GM21529 (cell line): Measurements from ENCODE around the gene DRAP1.
A peak's percentile ranks its signal among the peaks of the same experiment; 100 is the strongest.
"Not testable (repeated sequence)": the region's sequence is repeated elsewhere in the genome, so short reads cannot be mapped to it uniquely, and the experiment has no call there.

Experiments
- ATAC-seq: cut with Tn5 transposase; IDR thresholded peaks from one replicate; pipeline ENCODE4 v1.9.1; 2021; ENCODE audit not compliant: unreplicated experiment

Gene DRAP1

DNA sequence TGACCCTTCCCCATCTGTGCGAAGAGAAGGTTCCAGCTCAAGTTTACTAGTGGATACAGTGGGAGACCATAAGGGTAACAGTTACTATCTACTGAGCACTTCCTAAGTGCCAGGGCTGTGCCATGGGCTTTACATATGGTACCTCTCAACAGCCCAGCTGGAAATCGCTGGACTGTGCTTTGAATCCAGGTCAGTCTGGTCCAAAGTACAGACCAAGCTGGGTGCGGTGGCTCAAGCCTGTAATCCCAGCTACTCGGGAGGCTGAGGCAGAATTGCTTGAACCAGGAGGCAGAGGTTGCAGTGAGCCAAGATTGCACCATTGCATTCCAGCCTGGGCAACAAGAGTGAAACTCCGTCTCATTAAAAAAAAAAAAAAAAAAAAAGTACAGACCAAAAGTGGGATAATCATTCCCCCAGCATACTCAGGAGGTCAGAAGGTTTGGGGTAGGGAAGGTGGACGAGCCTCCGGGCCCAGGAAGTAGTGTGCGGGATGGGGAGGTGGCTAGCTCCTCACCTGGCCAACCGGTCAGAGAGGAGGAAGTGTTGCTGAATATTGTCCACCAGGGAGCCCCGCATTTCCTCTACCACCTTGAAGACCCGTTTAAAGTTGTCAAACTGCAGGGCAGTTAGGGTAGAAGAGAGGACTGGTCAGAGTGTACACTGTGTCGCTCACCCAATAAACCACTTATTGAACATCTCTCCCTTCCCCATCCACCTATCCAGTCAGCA lies 33.3 kb upstream of the DRAP1 start:
- ATAC-seq: no peak

- no peak for ATAC-seq
Measured at GRCh38 chr11:65886826-65887722, 32.2 kb upstream of the DRAP1 start.

GRCh38 chr11:65887723-65888162 lies 31.5 kb upstream of the DRAP1 start:
- ATAC-seq: no peak

GRCh38 chr11:65888163-65888814 lies 30.9 kb upstream of the DRAP1 start, which contains the start of gene FIBP:
Gene FIBP (minus strand): TSS chr11:65888471. CDS start chr11:65888418, 53 bp downstream.
- ATAC-seq: peak; percentile 50

- peak; percentile 54 for ATAC-seq
Measured at GRCh38 chr11:65890324-65891218, 28.7 kb upstream of the DRAP1 start, which contains the start of gene CCDC85B. Gene CCDC85B (plus strand): TSS chr11:65890673. CDS start chr11:65890784, 111 bp downstream.

DNA sequence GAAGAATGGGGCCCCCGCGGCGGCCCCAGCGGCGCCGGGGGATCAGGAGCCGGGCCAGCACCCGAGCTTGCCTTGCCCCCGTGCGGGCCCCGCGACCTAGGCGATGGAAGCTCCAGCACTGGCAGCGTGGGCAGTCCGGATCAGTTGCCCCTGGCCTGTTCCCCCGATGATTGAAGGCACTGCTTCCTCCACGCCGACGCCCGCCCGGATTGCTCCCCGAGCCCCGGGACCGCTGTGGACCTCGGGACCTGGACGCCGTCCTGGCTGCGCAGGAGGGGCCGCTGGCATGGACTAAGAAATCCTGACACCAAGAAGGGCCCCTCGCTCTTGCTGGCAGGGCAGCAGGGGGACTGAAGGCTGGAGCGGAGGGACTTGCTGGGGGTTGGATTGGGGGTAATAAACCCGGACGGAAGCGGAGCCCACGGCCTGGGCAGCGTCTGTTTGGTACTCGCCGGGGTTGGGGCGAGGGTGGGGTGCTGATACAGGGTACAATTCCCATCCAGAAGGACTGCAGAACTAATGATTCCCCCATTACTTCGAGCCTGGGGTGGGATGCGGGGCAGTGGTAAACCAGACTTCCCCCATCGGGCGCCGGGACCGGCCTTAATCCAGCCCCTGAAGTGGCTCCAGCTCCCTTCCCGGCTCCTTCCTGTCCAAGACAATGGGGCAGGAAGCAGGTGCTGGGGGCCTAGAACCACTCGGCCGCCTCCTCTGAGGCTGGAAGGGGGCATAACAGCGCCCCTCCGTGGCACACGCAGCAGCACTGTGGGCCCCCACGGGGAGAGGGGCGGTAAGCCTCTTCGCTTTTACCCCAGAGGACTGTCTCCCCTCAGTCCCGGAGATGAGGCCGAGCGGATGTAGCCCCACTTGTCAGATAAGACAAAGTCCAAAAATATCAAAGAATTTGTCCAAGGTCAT lies 27.7 kb upstream of the DRAP1 start:
- no peak for ATAC-seq

DNA sequence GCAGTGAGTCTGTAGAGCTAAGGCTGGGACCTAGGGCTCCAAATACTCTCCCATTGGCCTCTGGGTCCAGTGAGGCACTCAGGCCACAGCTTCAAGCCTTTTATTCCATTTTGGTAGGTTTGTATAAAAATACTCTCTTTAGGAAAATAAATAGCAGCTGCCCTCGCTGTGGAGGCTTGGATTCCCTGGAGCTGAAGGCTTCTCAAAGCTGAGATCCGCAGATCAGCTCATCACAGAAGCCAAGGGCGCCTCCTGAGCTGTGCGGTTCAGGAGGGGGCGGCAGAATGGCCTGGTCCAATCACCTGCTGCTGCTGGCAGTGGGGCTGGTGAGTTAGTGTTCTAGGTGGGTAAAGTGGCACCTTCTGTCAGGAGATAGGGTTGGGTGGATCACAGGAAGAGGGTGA lies 27.1 kb upstream of the DRAP1 start:
- not testable (repeated sequence) for ATAC-seq

DNA sequence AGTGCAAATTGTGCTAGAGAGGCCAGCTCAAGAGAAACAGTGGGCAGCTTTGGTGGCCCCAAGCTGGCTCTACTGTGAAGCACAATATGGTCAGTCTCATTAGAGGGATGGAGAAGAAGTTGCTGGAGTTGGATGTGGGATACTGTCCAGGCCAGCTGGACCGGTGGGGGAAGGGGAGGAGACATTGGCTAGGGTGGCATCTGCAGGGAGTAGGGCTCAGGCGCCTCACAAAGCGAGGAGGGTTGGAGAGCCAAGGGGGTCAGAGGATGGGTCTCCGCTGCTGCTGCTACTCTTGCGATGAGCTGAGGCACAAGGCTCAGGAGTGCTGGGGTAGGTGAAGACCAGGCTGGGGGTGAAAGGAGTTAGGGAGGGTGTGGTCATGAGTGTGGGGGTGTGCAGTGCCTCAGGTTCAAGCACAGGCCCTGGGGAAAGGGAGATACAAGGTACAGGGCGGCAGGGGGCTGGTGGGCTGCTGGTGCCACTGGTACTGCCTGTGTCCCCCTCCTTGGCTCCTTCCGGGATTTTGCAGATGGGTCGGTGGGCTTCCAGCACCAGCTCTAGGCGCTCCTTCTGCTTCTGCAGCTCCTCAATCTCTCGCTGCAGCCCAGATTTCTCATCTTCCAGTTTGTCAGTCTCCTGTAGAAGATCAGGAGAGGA lies 26.4 kb upstream of the DRAP1 start:
- no peak for ATAC-seq

DNA sequence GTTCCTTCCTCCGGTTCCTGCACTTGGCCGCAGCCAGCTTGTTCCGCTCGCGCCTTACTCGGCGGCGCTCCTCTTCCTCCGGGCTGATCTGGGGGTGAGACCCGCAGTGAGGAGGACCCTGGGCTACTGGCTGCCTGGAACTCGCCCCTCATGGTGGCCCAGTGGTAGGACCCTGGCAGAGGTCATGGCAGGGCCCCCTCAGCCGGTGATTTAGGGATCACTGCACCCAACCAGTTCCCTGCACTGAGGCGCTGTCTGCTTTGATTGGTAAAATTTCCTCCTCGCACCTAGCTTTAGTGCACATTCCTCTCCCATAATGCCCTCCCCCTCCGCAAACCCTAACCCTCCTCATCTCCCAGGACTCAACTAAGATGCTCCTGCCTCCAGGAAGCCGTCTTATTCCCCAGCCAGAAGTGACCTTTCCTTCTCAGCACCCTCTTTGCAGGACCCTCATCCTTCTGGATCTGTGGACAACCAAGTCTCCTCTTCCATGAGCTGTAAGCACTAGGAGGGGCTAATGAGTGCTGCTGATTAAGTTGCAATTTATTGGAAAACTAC lies 25.1 kb upstream of the DRAP1 start:
- no peak for ATAC-seq

DNA sequence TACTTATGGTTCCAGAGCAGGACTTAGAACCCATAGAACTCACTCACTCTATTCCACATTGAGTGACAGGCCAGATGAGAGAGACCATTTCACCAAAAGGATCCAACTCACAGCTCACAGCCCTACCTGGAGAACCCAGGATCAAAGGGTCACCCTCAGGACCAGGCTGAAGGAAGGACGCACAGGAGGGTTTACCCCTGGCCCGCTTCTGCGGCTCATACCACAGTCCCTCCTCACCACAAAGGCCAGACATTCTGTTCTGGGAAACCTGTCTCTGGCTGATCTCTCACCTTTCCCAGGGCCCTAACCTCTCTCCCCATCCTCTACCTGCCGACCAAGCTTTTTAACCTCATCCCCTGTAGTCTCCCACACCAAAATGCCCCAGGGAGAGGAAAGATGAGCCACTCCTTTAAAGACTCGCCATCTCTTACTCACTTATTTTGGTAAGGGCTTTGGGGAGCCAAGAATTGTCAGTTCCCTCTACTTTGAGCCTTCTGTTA lies 23.7 kb upstream of the DRAP1 start:
- no peak for ATAC-seq

DNA sequence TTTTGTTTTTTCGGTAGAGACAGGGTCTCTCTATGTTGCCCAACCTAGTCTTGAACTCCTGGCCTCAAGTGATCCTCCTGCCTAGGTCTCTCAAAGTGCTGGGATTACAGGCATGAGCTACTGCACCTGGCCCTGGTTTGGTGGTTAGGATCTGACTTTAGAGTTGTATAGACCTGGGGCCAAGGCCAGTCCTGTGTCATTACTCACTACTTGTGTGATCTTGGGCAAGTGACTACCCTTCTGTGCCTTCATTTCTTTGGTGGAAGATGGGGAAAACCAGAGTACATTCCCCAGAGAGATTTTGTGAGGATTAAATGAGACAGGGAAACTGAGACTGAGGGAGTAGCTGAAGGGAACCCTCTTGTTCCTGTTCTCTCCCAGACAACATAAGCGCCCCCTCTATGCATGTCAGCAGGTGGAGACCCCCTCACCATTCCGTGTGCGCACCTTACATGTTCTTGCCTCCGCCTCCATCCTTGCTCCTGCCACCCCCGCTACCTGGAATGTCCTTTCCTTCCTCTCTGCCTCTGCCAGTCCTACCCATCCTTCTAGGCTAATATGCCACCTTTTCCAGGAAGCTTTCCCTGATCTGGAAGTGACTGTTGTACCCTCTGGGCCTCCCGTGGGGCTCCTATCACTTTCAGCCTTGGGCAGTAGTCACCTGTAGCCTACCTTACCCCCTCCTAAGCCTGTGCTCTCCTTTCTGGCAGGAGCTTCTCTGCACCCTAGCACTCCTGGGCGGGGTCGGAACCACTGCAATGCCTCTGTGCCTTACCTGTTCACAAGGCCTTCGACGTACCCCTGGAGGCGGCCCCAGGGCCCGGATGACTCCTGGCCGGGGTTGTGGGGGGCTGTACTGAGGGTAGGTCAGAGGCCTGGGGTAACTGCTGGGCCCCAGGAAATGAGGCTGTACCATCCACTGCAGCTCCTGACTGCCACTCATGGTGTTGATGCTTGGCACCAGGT lies 22.9 kb upstream of the DRAP1 start:
- ATAC-seq: no peak

GRCh38 chr11:65897020-65897471 lies 22.2 kb upstream of the DRAP1 start:
- no peak for ATAC-seq

DNA sequence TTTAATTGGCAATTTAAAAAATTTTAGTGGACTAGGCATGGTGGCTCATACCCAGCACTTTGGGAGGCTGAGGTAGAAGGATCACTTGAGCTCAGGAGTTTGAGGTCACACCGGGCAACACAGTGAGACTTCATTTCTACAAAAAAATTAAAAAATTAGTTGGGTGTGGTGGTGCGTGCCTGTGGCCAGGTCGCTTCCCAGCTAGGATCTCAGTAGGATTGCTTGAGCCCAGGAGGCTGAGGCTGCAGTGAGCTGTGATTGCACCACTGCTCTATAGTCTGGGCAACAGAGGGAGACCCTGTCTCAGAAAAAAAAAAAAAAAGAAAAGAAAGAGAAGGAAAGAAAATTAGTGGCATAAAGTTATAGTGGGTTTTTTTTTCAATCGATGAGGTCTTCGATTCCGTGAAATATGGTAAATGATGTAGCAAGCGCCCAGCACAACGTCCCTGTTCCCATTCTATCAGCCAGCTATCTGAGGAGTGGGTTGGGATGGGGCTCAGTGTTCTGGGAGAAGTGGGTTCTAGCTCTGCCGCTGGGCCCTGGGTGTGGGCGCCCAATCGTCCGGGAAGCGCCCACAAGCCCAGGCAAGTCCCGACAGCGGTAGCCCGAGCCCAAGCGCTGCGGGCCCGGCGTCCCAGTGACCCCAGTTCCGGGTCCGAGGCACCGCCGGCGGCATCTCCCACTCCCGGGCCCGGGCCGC lies 20.4 kb upstream of the DRAP1 start:
- no peak for ATAC-seq

GRCh38 chr11:65899356-65900124 lies 19.7 kb upstream of the DRAP1 start:
- ATAC-seq: no peak

- peak; percentile 79 for ATAC-seq
Measured at GRCh38 chr11:65900125-65900898, 18.9 kb upstream of the DRAP1 start, which contains the start of gene FOSL1. Gene FOSL1 (minus strand): TSS chr11:65900388. CDS start chr11:65900339, 49 bp downstream.
